NCI-H2196 (cell line): ENCODE results near the gene CKAP2.
"Not testable (repeated sequence)": the region's sequence is repeated elsewhere in the genome, so short reads cannot be mapped to it uniquely, and the experiment has no call there.

Source experiments
- DNase-seq: peaks from one replicate; lab custom pipeline; 2025; ENCODE audit not compliant: unreplicated experiment; lab: John Stamatoyannopoulos, UW

CKAP2 gene

GRCh38 chr13:52450793-52451116 is 4.5 kb upstream of the CKAP2 start:
- DNase-seq: no peak

GRCh38 chr13:52451135-52451804 is 4.0 kb upstream of the CKAP2 start:
- DNase-seq: no peak

- no peak for DNase-seq
Observed at GRCh38 chr13:52452470-52452869, 2.8 kb upstream of the CKAP2 start.

- no peak for DNase-seq
Observed at GRCh38 chr13:52454459-52454819, 839 bp upstream of the CKAP2 start.

GRCh38 chr13:52455677-52456041 is 381 bp downstream of the CKAP2 start:
- peak; percentile 49 for DNase-seq

GRCh38 chr13:52459668-52460067 is 4.4 kb downstream of the CKAP2 start:
- no peak for DNase-seq

GRCh38 chr13:52461265-52461664 is 6.0 kb downstream of the CKAP2 start:
- DNase-seq: no peak

- no peak for DNase-seq
Observed at GRCh38 chr13:52463526-52463925, 8.2 kb downstream of the CKAP2 start.

- not testable (repeated sequence) for DNase-seq
Observed at GRCh38 chr13:52468487-52468886, 13.2 kb downstream of the CKAP2 start.

GRCh38 chr13:52480677-52481428 is 25.6 kb downstream of the CKAP2 start:
- not testable (repeated sequence) for DNase-seq

- not testable (repeated sequence) for DNase-seq
Observed at GRCh38 chr13:52487078-52487477, 31.8 kb downstream of the CKAP2 start.

- DNase-seq: not testable (repeated sequence)
Observed at GRCh38 chr13:52488763-52489162, 33.5 kb downstream of the CKAP2 start.

GRCh38 chr13:52491015-52491414 is 35.7 kb downstream of the CKAP2 start:
- not testable (repeated sequence) for DNase-seq

GRCh38 chr13:52494241-52494640 is 39.0 kb downstream of the CKAP2 start:
- DNase-seq: not testable (repeated sequence)

GRCh38 chr13:52497979-52498378 is 42.7 kb downstream of the CKAP2 start:
- not testable (repeated sequence) for DNase-seq

GRCh38 chr13:52502277-52502676 is 47.0 kb downstream of the CKAP2 start:
- not testable (repeated sequence) for DNase-seq

- not testable (repeated sequence) for DNase-seq
Observed at GRCh38 chr13:52505843-52506242, 50.6 kb downstream of the CKAP2 start.

- not testable (repeated sequence) for DNase-seq
Observed at GRCh38 chr13:52509532-52509931, 54.3 kb downstream of the CKAP2 start.

GRCh38 chr13:52510221-52510797 is 55.0 kb downstream of the CKAP2 start:
- not testable (repeated sequence) for DNase-seq

- DNase-seq: not testable (repeated sequence)
Observed at GRCh38 chr13:52511598-52511997, 56.3 kb downstream of the CKAP2 start.

- peak; percentile 1 for DNase-seq
Observed at GRCh38 chr13:52513957-52514596, 58.8 kb downstream of the CKAP2 start.

- DNase-seq: not testable (repeated sequence)
Observed at GRCh38 chr13:52523323-52523722, 68.0 kb downstream of the CKAP2 start.
